Measurements from ENCODE around the gene AFAP1L2.

GRCh38 chr10:114265392-114266053, 138.8 kb downstream of the AFAP1L2 start:
- TF ChIP-seq CTCF (IDR thresholded peaks at IDR 0.05; ENCODE audit: insufficient read depth, low read length, poor library complexity, severe bottlenecking) (no peak), EZH2phosphoT487 (conservative IDR thresholded peaks at IDR 0.05; ENCODE audit: low read length) (no peak)

Measured in SU-DHL-6 (cell line).